GM23248 (cell line): ENCODE results near the gene EFCAB6.

Experiments
- EZH2 ChIP-seq: fragments of 200-600 bp; sonication (generic); IDR thresholded peaks from 2 replicates; pipeline ENCODE4 v1.6.1; 2018; ENCODE audit warnings: antibody characterized with exemption, mild to moderate bottlenecking; ENCODE audit not compliant: insufficient read depth, poor library complexity, severe bottlenecking
- EZH2phosphoT487 ChIP-seq: fragments of 200-600 bp; sonication (generic); IDR thresholded peaks from 2 replicates; pipeline ENCODE4 v1.6.1; 2018; ENCODE audit warnings: antibody characterized with exemption, moderate library complexity, mild to moderate bottlenecking, low read depth; ENCODE audit not compliant: insufficient read depth

DNA sequence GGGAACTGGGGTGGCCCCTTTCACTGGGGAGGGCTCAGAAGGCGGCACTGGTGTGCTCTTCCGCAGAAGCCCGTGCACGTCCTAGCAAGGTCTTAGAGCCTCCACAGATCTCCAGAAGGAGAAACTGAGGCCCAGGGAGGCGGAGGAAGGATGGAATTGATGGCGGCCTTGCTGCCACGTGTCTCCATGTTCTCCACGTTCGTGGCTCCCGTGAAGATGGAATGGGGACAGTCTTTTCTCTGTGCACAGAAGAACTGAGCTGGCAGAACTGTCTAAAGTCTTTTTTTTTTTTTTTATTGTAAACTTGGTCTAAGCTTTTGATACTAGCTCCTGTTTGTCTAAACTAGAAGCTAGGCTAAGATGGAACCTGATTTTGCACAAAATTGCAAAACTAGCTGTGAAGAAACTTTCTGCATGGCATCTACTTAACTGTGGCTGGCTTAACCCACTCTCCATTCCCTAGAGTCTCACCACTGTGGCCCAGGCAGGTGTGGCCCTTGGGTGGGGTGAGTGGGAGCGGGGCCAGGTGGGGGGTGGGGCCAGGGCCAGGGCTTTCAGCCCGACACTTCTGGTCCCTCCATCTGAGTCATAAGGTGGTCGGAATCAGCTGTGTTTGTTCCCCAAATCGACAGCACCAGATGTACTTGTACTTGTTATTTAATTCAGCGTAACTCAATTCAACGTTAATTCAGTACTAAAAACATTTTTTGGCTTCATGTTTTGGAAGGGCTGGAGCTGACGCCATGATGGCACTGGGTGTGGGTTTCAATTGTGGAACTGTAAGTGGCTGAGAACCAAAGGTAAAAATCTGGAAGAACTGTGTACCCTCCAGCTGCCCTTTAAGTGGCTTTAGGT, 279.6 kb downstream of the EFCAB6 start:
- TF ChIP-seq EZH2 (no peak), EZH2phosphoT487 (no peak)
